OCI-LY7 (cell line): ENCODE data around the gene STAT4. TPM values are rescaled to one million over a fixed set of nuclear protein-coding genes. Genes with fewer than 3 reads are reported as not detected.
A peak's percentile ranks its signal among the peaks of the same experiment; 100 is the strongest.

Experiments used
- BruUV-seq: library from RNA; stranded (reverse); fragments of 400-500 nt; replicated peaks from 2 replicates; lab custom pipeline; 2021; lab: Mats Ljungman, UMichigan
- CTCF ChIA-PET: fragments of 300-600 bp; sonication (Branson Sonifier 250); formaldehyde crosslinking; loops from one replicate; lab custom pipeline; 2022; ENCODE audit warnings: antibody characterized with exemption; ENCODE audit not compliant: unreplicated experiment; lab: Charles Lee
- POLR2A ChIA-PET: fragments of 300-600 bp; sonication (Branson Sonifier 250); formaldehyde crosslinking; loops from one replicate; lab custom pipeline; 2022; ENCODE audit warnings: antibody characterized with exemption; lab: Charles Lee
- DNase-seq: peaks from one replicate; pipeline ENCODE4 v3.0.0-alpha.2; 2015; ENCODE audit warnings: low spot score
- H2AFZ ChIP-seq: fragments of 200-600 bp; sonication (generic), shearing (Covaris generic); 2 replicates; pipeline ENCODE4 v1.6.1; 2014; ENCODE audit warnings: mild to moderate bottlenecking, antibody characterized with exemption, low read length, moderate library complexity
- H3K27ac ChIP-seq: fragments of 200-600 bp; sonication (generic); 2 replicates; pipeline ENCODE4 v1.5.1; 2014; ENCODE audit warnings: mixed run types, low read depth, mild to moderate bottlenecking, moderate library complexity, low read length, inconsistent platforms; ENCODE audit not compliant: poor library complexity, severe bottlenecking
- H3K36me3 ChIP-seq: fragments of 200-600 bp; sonication (generic); 2 replicates; pipeline ENCODE4 v1.6.1; 2014; ENCODE audit warnings: mild to moderate bottlenecking, antibody characterized with exemption, low read length, moderate library complexity, mixed read lengths; ENCODE audit not compliant: insufficient read depth
- H3K4me1 ChIP-seq: fragments of 200-600 bp; sonication (generic); 2 replicates; pipeline ENCODE4 v1.5.1; 2014; ENCODE audit warnings: mild to moderate bottlenecking, low read length; ENCODE audit not compliant: insufficient read depth, poor library complexity, severe bottlenecking
- H3K4me2 ChIP-seq: fragments of 200-600 bp; sonication (generic); 2 replicates; pipeline ENCODE4 v1.6.1; 2014; ENCODE audit warnings: mild to moderate bottlenecking, low read length
- H3K4me3 ChIP-seq: fragments of 200-600 bp; sonication (generic); 2 replicates; pipeline ENCODE4 v1.5.1; 2014; ENCODE audit warnings: mild to moderate bottlenecking, low read depth, low read length; ENCODE audit not compliant: poor library complexity, severe bottlenecking
- H3K79me2 ChIP-seq: fragments of 200-600 bp; sonication (generic); 2 replicates; pipeline ENCODE4 v1.6.1; 2016; ENCODE audit warnings: low read depth, mild to moderate bottlenecking, low read length, moderate library complexity, mixed read lengths; ENCODE audit not compliant: insufficient read depth
- H3K9me2 ChIP-seq: fragments of 200-600 bp; sonication (generic); 2 replicates; pipeline ENCODE4 v1.6.1; 2016; ENCODE audit warnings: mild to moderate bottlenecking, low read length, mixed read lengths; ENCODE audit not compliant: insufficient read depth
- H3K9me3 ChIP-seq: fragments of 200-600 bp; sonication (generic); 2 replicates; pipeline ENCODE4 v1.6.1; 2014; ENCODE audit warnings: mild to moderate bottlenecking, mixed run types, low read length, mixed read lengths
- H4K20me1 ChIP-seq: fragments of 200-600 bp; sonication (generic); 2 replicates; pipeline ENCODE4 v1.6.1; 2014; ENCODE audit warnings: mild to moderate bottlenecking, antibody characterized with exemption, low read length, moderate library complexity, mixed read lengths; ENCODE audit not compliant: insufficient read depth
- EZH2phosphoT487 ChIP-seq: fragments of 200-600 bp; sonication (generic); IDR thresholded peaks from 2 replicates; pipeline ENCODE4 v1.6.1; 2018; ENCODE audit warnings: low read depth, borderline replicate concordance, mild to moderate bottlenecking, mixed run types, antibody characterized with exemption, low read length, moderate library complexity, mixed read lengths
- intact Hi-C: fragments of 100-400 bp; cut with micrococcal nuclease; formaldehyde crosslinking; loops from one replicate; pipeline ENCODE4 v1.10.0; 2022; ENCODE audit not compliant: unreplicated experiment
- total RNA-seq, 2 experiments: library from RNA; depleted of rRNA in 1 of 2; stranded (reverse); fragments of >200 nt in 1 of 2; shearing (Covaris generic) in 1 of 2; gene quantifications; 2 replicates each; pipeline ENCODE4 v1.2.3, GENCODE V29; 2014 to 2022
- TF ChIP-seq, protein P1 (sequence below): fragments of 200-600 bp; sonication (generic); conservative IDR thresholded peaks from 2 replicates; pipeline ENCODE4 v1.5.1; 2014; ENCODE audit warnings: mild to moderate bottlenecking, antibody characterized with exemption, low read length, moderate library complexity, mixed read lengths

The STAT4 gene
- total RNA-seq, 2 experiments from 2014 or later, result not detected

DNA sequence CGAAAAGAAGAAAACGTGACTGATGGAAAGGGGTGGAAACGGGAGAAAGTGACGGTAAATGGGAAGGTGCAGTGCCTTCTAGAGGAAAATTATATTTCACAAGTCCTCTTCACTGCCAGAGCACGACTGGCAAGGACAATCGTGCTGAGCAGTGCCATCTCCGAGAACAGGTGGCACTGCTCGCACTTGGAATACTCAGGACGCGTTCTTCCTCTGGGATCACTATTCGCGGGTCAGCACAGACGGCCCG, 137.2 kb downstream of the STAT4 start:
- Histone ChIP-seq H3K27ac (no peak overlapping the region), H3K79me2 (0 out of 2 replicates have a peak, but pooled peaks cover 8% of the 10 kb centered on the region), H3K36me3 (peaks cover 13% of the 10 kb centered on the region), H3K9me2 (no peaks in the 10 kb centered on the region), H3K4me1 (peaks cover 17% of the 10 kb centered on the region), H3K4me2 (peak overlapping the region; percentile 96), H2AFZ (peak overlapping the region; percentile 76; the same call in 1 of the 2 replicates), H3K9me3 (no peaks in the 10 kb centered on the region), H4K20me1 (no peaks in the 10 kb centered on the region; the same call in 1 of the 2 replicates), H3K4me3 (peak overlapping the region; percentile 85)
- no peak for DNase-seq
- ChIA-PET POLR2A (interaction anchor here (0.6 to 1.9 kb wide), 3 partner anchors 36 to 135 kb away, joined by 3 to 7 read pairs (median 4); no protein-coding TSS in a partner anchor), CTCF (no interaction called here)
- intact Hi-C loops, result loop anchor here (10.0 kb wide), 1 partner anchor 349 kb away; no protein-coding TSS in a partner anchor
- BruUV-seq, result no TSS peak
- TF ChIP-seq EZH2phosphoT487, result no peak
- TF ChIP-seq, protein P1, sequence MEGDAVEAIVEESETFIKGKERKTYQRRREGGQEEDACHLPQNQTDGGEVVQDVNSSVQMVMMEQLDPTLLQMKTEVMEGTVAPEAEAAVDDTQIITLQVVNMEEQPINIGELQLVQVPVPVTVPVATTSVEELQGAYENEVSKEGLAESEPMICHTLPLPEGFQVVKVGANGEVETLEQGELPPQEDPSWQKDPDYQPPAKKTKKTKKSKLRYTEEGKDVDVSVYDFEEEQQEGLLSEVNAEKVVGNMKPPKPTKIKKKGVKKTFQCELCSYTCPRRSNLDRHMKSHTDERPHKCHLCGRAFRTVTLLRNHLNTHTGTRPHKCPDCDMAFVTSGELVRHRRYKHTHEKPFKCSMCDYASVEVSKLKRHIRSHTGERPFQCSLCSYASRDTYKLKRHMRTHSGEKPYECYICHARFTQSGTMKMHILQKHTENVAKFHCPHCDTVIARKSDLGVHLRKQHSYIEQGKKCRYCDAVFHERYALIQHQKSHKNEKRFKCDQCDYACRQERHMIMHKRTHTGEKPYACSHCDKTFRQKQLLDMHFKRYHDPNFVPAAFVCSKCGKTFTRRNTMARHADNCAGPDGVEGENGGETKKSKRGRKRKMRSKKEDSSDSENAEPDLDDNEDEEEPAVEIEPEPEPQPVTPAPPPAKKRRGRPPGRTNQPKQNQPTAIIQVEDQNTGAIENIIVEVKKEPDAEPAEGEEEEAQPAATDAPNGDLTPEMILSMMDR, result 0 out of 2 replicates have a peak, but pooled peaks have one; percentile 22

DNA sequence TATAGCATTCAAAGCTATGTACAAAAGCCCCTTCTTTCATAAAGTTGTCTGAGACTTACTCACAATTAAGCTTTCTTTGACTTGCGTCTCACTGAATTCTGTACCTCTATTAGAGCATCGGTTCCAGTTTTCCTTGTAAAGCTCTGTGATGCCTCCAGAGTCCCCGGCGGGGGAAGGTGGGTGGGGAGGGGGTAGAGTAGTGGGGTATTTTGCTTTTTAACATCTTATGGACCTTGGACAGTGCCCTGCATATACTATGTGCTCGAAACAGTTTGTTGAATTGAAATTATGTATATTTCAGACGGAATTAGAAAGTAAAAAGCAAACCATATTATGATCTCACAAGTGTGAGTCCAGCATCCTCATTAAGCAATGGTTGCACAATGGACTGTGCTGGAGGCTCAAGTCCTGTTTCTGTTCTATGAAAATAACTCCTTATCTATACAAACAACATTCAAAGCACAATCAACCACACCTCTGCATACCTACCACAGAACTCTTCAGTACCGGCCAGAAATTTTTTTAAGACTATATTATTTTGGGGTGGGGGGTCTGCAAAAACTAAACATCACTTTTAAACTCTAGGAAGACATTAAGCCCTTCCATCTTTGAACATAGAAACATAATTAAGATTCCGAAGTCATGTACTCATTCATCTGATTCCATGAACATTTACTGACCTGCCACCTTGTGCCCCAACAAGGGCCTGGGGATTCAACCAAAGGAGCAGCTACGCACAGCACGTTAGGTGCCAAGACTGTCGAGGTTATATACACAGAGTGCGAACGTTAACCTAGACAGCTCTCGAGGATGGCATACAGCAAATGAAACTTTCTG, 137.7 kb downstream of the STAT4 start:
- peak overlapping the region; percentile 96 for H3K4me2 ChIP-seq
- POLR2A ChIA-PET, result interaction anchor here (0.6 to 1.9 kb wide), 9 partner anchors 10 to 462 kb away, joined by 3 to 7 read pairs (median 4); no protein-coding TSS in a partner anchor

More for the DNA sequence above, 137.7 kb downstream of the STAT4 start:
- no peaks in the 10 kb centered on the region for H3K9me2 ChIP-seq
- intact Hi-C loops, result loop anchor here (10.0 kb wide), 1 partner anchor 348 kb away; no protein-coding TSS in a partner anchor
- TF ChIP-seq EZH2phosphoT487, result no peak
- TF ChIP-seq, protein P1, result no peak; the same call in 1 of the 2 replicates
- H3K4me1 ChIP-seq, result peaks cover 22% of the 10 kb centered on the region
- H2AFZ ChIP-seq, result peak overlapping the region; percentile 76; the same call in 1 of the 2 replicates
- no peaks in the 10 kb centered on the region; the same call in 1 of the 2 replicates for H4K20me1 ChIP-seq
- no peaks in the 10 kb centered on the region for H3K9me3 ChIP-seq
- CTCF ChIA-PET, result interaction anchor here (0.6 kb wide), 1 partner anchor 21 kb away, joined by 3 read pairs; no protein-coding TSS in a partner anchor
- 0 out of 2 replicates have a peak, but pooled peaks cover 8% of the 10 kb centered on the region for H3K79me2 ChIP-seq
- peaks cover 18% of the 10 kb centered on the region for H3K36me3 ChIP-seq
- DNase-seq, result peak; percentile 19
- peak overlapping the region; percentile 85 for H3K4me3 ChIP-seq
- no peak overlapping the region for H3K27ac ChIP-seq
- TSS peak; percentile 64 for BruUV-seq
